H54 (cell line): ENCODE results near the gene HIRA.

Source experiments
- DNase-seq: peaks from one replicate; pipeline ENCODE4 v3.0.0; 2011; ENCODE audit warnings: low spot score, mixed read lengths; ENCODE audit not compliant: insufficient read length
- FAIRE-seq: peaks from 3 replicates; lab custom pipeline; 2011; peaks lifted over from hg19 to GRCh38; lab: Jason Lieb, UNC
- POLR2A ChIP-seq: IDR thresholded peaks from 2 replicates; pipeline ENCODE4 v1.6.1; 2011; ENCODE audit warnings: low read depth, mild to moderate bottlenecking, low read length

Gene HIRA

GRCh38 chr22:19470010-19470409, 38.5 kb upstream of the HIRA start:
- TF ChIP-seq POLR2A: no peak
- FAIRE-seq: no peak
- DNase-seq: no peak

DNA sequence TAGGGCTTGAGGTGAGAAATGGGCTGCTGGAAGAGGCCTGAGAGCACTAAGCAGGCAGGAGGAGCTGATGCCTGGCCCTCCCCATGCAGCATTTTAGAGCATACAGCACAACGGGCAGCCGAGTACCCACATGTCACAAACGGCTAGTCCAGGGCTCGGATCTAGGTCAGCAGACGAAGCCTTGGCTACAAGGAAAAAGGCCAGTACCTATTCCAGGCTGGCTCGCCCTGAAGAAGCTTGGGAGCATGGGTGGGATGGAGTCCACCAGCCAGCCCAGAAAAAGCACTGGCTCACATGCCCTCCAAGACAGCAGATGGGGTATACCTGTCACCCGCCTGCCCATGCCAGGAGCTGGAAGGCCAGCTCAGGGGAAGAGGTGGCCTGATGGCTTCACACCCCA, 37.9 kb upstream of the HIRA start:
- TF ChIP-seq POLR2A: no peak
- no peak for FAIRE-seq
- no peak for DNase-seq

DNA sequence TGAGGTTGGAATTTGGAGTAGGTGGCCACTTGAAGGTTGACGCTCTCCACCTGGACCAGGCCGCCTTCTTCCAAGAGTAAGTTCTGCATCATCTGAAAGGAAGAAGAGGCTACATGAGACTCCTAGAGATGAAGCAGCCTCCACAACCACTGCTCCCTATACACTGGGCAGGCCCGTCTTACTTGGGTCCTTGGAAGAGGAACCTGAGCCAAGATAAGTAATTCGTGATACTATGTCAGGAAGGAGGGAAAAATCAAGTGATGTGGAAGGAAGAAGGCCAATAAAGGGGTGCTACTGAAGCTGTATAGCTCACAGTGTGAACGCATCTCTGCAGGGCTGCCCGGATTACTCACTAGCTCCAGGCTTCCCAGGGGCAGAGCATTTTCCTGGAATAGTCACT, 36.4 kb upstream of the HIRA start:
- no peak for FAIRE-seq
- TF ChIP-seq POLR2A: no peak

GRCh38 chr22:19466848-19467752, 35.6 kb upstream of the HIRA start:
- FAIRE-seq (no peak), DNase-seq (no peak)
- TF ChIP-seq POLR2A: no peak

More for the DNA sequence above, 36.4 kb upstream of the HIRA start:
- no peak for DNase-seq

DNA sequence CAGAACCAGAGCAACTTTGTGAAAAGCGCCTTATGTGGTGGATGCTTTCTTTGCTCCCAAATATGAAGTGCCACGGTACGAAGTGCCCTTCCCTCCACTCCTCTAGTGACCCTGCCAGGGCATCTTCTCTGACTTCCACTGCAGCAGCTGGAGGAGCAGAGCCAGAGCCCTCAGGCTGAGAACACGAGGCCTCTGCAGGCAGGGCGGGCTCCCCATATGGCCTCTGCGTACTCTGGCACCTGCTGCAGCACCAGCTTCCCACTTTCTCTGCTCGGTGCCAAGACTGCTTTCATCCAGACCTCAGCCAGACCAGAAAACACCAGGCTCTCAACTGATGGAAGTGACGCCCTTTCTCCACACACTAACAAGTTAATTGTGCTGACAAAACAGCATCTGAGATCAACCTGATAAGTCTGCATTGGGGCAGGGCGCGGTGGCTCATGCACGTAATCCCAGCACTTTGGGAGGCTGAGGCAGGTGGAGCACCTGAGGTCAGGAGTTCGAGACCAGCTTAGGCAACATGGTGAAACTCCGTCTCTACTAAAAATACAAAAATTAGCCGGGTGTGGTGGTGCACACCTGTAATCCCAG, 34.7 kb upstream of the HIRA start:
- DNase-seq (no peak), FAIRE-seq (no peak)
- no peak for TF ChIP-seq POLR2A

GRCh38 chr22:19464975-19465374, 33.4 kb upstream of the HIRA start:
- FAIRE-seq (no peak), DNase-seq (no peak)
- TF ChIP-seq POLR2A: no peak

- FAIRE-seq: no peak
- TF ChIP-seq POLR2A: no peak
Measured at GRCh38 chr22:19464546-19464945, 33.0 kb upstream of the HIRA start.

DNA sequence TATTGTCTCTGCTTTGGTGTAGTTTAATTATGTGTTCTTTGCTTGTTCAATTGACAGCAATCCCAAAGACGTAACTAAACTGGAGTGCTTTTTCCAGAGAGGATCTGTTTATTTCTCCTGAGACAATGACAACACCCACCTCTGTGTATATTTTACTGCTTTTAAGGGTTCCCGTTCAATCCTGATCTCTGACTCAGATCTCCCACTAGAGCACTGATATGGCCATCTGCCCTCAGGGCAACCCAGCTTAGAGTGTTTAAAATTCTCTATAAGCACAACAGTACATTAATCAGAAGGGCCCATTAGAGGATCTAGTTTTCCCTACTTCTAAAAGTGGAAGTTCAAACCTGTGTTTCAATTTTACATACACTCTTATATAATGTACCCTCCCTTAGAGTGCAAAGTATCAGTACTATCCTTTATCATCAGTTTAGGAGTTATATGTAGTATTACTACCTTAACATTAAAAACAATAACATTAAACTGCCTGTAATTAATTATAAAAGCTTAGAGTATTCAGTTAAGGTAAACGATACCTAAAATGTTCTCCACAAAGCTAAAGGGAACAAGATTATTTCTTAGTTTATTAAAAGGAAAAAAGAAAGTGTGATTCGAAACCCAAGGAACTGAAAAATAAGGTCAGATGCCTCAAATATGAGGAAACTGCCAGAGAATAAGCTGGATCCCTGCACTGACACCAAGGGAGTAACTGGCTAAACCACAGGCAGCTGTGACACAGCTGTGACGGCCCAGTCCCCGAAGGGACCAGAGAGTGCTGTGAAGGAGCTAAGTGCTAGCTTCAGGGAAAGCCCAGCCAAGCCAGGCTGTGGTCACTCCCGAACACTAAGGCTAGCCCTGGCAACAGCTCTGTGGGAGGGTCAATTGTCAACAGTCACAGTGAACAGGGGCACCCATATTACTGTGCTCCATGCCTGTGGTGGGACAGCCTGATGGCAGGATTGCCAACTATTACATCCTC, 32.2 kb upstream of the HIRA start:
- no peak for FAIRE-seq
- no peak for TF ChIP-seq POLR2A
- DNase-seq: no peak

More at GRCh38 chr22:19464546-19464945, 33.0 kb upstream of the HIRA start:
- DNase-seq: no peak

DNA sequence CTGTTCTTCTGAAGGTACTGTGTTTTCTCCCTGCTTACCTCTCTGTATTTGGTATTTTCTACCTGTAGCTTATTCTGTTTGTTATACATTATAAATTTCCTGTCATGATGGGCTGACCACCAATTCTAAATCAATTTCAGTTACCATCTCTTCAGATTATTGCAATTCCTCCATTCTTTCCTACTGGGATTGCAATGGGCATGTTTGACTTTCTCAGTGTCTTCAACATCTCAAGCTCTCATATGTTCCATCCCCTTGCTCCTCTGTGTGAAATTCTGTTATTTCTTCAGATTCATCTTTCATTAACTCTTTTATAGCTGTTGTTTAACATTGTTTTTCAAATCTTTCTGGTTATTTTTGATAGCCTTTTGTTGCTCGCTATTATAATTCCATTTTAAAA, 31.5 kb upstream of the HIRA start:
- no peak for TF ChIP-seq POLR2A
- FAIRE-seq (no peak), DNase-seq (no peak)

- DNase-seq (no peak), FAIRE-seq (no peak)
- no peak for TF ChIP-seq POLR2A
Measured at GRCh38 chr22:19461506-19461905, 30.0 kb upstream of the HIRA start.

DNA sequence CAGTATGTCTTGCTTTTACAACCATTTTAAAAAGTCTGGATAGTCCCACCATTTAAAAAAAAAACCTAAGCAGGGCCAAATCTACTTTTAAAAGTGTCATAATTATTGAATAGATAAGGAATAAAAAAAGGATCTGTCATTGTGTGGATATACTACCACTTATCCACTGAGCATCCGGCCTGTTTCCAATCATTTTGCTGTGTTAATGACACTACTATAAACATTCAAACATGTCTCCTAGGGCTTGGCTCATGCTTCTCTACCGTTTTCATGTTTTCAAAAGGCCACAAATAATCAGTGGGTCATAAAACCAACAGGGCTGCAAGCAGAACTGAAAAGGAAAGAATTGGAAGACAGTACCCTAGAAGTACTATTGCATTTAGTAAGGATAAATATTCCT, 28.5 kb upstream of the HIRA start:
- DNase-seq (no peak), FAIRE-seq (no peak)
- no peak for TF ChIP-seq POLR2A

DNA sequence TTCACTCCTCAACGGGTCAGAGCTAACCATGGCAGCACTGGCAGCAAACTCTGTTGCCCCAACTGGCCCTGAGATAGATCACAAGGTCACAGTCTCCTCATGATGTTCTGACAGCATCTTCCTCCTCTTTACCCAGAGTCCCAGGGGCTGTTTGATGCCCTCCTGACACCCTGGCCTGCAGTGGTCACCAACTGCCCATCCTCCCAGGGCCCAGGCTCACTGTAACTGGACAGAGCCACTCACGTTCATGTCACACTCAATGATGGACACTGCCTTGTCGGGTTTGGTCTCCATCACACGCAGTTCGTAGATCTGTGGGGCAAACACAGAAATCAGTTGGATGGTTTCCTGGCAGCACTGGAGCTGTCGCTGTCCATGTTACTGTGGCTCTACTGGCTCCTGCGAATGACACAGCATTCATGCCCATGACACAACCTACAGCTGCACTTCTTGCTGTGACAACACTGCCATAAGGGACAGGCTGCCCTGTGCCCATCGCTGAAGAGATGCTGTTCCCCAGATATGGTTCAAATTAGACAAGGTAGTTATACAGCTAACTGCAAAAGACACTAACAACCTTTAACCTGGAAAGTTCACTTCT, 26.4 kb upstream of the HIRA start:
- TF ChIP-seq POLR2A: no peak
- FAIRE-seq (no peak), DNase-seq (no peak)

- FAIRE-seq: no peak
- no peak for DNase-seq
- no peak for TF ChIP-seq POLR2A
Measured at GRCh38 chr22:19456541-19456940, 25.0 kb upstream of the HIRA start.
